SU-DHL-6 (cell line): ENCODE data around the gene SYT8.

Experiments used
- H2AFZ ChIP-seq: fragments of 200-600 bp; sonication (generic); 2 replicates; pipeline ENCODE4 v1.6.1; 2014; ENCODE audit warnings: low read depth, mild to moderate bottlenecking, moderate library complexity, mixed read lengths, antibody characterized with exemption, low read length; ENCODE audit not compliant: severe bottlenecking
- H3F3A ChIP-seq: fragments of 200-600 bp; shearing (Covaris generic); 2 replicates; pipeline ENCODE4 v1.6.0; 2016; ENCODE audit warnings: antibody characterized with exemption, mild to moderate bottlenecking; ENCODE audit not compliant: insufficient read depth
- H3K27ac ChIP-seq: fragments of 200-600 bp; sonication (generic); 2 replicates; pipeline ENCODE4 v1.5.1; 2016; ENCODE audit warnings: low read depth, mild to moderate bottlenecking, low read length, moderate library complexity, mixed read lengths
- H3K27me3 ChIP-seq: fragments of 200-600 bp; sonication (generic), shearing (Covaris generic); 2 replicates; pipeline ENCODE4 v1.6.0; 2014; ENCODE audit warnings: mild to moderate bottlenecking, low read length
- H3K36me3 ChIP-seq: fragments of 200-600 bp; sonication (generic); 2 replicates; pipeline ENCODE4 v1.6.1; 2014; ENCODE audit warnings: mild to moderate bottlenecking, low read length, mixed read lengths
- H3K4me2 ChIP-seq: fragments of 300-600, 200-600 bp; shearing (Covaris generic), sonication (generic); 2 replicates; pipeline ENCODE4 v1.6.0; 2014; ENCODE audit warnings: low read length, low read depth, mild to moderate bottlenecking; ENCODE audit not compliant: poor library complexity, severe bottlenecking
- H3K4me3 ChIP-seq: fragments of 200-600 bp; sonication (generic); 2 replicates; pipeline ENCODE4 v1.5.1; 2014; ENCODE audit warnings: antibody characterized with exemption, low read length, mild to moderate bottlenecking, mixed read lengths; ENCODE audit not compliant: insufficient read depth, poor library complexity, severe bottlenecking
- H3K79me2 ChIP-seq: fragments of 200-600 bp; sonication (generic); 2 replicates; pipeline ENCODE4 v1.6.1; 2014; ENCODE audit warnings: mild to moderate bottlenecking, low read length, moderate library complexity; ENCODE audit not compliant: insufficient read depth
- H3K9ac ChIP-seq: fragments of 200-600 bp; sonication (generic); 2 replicates; pipeline ENCODE4 v1.7.0; 2014; ENCODE audit warnings: mild to moderate bottlenecking, low read length
- H3K9me2 ChIP-seq: fragments of 200-600 bp; sonication (generic); replicated peaks from 2 replicates; pipeline ENCODE4 v1.6.1; 2014; ENCODE audit warnings: low read length; ENCODE audit not compliant: insufficient read depth
- H3K9me3 ChIP-seq: fragments of 200-600 bp; sonication (generic); 2 replicates; pipeline ENCODE4 v1.6.1; 2014; ENCODE audit warnings: low read length, mixed read lengths; ENCODE audit not compliant: insufficient read depth
- H4K20me1 ChIP-seq: fragments of 200-600 bp; sonication (generic); 2 replicates; pipeline ENCODE4 v1.6.1; 2014; ENCODE audit warnings: low read depth, mild to moderate bottlenecking, antibody characterized with exemption, low read length, moderate library complexity, mixed read lengths
- EZH2phosphoT487 ChIP-seq: fragments of 200-600 bp; sonication (generic), shearing (Covaris generic); conservative IDR thresholded peaks from 2 replicates; pipeline ENCODE4 v1.6.1; 2018; ENCODE audit warnings: mild to moderate bottlenecking, antibody characterized with exemption, low read length, moderate library complexity, mixed read lengths
- TF ChIP-seq, protein P1 (sequence below): fragments of 200-600 bp; sonication (generic); IDR thresholded peaks from one replicate; pipeline ENCODE4 v1.5.1; 2017; ENCODE audit warnings: antibody characterized with exemption, mild to moderate bottlenecking, low read length, moderate library complexity; ENCODE audit not compliant: insufficient read depth, poor library complexity, severe bottlenecking

The SYT8 gene

DNA sequence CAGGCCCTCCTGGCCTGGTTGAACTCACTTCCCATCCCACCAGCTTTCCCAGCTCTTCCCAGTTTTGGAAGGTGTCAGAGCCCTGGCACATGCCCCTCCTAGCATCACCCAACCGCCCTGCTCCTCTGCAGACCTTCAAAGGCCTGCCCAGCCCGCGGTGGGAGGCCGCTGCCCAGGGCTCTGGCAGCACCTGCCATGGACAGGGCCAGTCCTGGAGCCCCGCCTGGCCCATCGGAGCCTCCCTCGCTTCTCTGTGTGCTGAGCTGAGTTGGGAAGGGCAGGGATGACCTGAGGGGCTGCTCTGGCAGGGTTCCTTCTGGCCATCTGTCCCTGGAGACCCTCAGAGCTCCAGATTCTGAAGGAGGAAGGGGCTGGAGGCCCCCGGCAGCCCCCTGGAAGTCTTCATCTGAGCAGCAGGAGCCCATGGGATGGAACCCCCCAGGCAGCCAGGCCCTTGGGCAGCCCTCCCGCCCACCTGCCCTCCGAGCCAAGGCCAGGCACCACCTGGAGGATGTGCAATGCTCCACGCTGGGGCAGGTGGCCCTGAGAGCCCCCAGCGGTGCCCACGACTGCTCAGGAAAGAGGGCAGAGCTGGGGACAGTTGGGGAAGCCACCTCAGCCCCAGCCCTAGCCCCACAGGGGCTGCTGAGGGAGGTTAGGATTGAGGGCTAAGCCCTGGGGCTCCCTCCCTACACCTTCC, 21.7 kb downstream of the SYT8 start:
- Histone ChIP-seq H2AFZ (no peak overlapping the region), H3K27ac (no peak overlapping the region), H3K9ac (no peak overlapping the region), H3K27me3 (no peaks in the 10 kb centered on the region), H3K36me3 (no peaks in the 10 kb centered on the region), H3F3A (peaks cover 13% of the 10 kb centered on the region), H4K20me1 (peaks cover 15% of the 10 kb centered on the region; the same call in 1 of the 2 replicates), H3K9me2 (no peaks in the 10 kb centered on the region), H3K79me2 (peaks cover 37% of the 10 kb centered on the region), H3K4me3 (no peak overlapping the region), H3K4me2 (no peak overlapping the region), H3K9me3 (no peaks in the 10 kb centered on the region)
- no peak for TF ChIP-seq EZH2phosphoT487
- TF ChIP-seq, protein P1, sequence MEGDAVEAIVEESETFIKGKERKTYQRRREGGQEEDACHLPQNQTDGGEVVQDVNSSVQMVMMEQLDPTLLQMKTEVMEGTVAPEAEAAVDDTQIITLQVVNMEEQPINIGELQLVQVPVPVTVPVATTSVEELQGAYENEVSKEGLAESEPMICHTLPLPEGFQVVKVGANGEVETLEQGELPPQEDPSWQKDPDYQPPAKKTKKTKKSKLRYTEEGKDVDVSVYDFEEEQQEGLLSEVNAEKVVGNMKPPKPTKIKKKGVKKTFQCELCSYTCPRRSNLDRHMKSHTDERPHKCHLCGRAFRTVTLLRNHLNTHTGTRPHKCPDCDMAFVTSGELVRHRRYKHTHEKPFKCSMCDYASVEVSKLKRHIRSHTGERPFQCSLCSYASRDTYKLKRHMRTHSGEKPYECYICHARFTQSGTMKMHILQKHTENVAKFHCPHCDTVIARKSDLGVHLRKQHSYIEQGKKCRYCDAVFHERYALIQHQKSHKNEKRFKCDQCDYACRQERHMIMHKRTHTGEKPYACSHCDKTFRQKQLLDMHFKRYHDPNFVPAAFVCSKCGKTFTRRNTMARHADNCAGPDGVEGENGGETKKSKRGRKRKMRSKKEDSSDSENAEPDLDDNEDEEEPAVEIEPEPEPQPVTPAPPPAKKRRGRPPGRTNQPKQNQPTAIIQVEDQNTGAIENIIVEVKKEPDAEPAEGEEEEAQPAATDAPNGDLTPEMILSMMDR = no peak

DNA sequence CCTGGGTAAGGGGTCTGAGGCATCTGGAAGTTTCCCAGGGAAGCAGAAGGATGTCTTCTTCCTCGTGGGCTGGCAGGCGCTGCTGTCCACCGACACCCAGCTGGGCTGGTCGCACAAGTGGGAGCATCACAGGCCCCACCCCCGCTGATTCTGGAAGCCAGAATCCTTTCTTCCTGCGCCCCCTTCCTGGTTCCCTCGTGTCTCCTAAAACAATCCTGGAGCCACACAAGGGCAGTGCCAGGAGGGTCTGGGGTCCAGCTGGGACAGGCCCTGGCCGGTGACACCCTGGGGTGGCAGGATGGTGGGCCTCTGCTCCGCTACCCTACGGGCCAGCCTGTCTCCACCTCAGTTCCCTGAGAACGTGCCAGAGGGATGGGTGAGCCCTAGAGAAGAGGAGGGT, 22.3 kb downstream of the SYT8 start:
- H3F3A ChIP-seq = peaks cover 7% of the 10 kb centered on the region
- no peak overlapping the region for H3K27ac ChIP-seq
- TF ChIP-seq EZH2phosphoT487 = no peak
- TF ChIP-seq, protein P1 = no peak
- no peak overlapping the region for H3K9ac ChIP-seq
- no peak overlapping the region for H2AFZ ChIP-seq
- H3K9me2 ChIP-seq = no peaks in the 10 kb centered on the region
- H3K9me3 ChIP-seq = no peaks in the 10 kb centered on the region
- peaks cover 19% of the 10 kb centered on the region; the same call in 1 of the 2 replicates for H4K20me1 ChIP-seq
- H3K4me2 ChIP-seq = no peak overlapping the region
- no peaks in the 10 kb centered on the region for H3K27me3 ChIP-seq
- H3K36me3 ChIP-seq = no peaks in the 10 kb centered on the region
- peaks cover 37% of the 10 kb centered on the region for H3K79me2 ChIP-seq
- no peak overlapping the region for H3K4me3 ChIP-seq

DNA sequence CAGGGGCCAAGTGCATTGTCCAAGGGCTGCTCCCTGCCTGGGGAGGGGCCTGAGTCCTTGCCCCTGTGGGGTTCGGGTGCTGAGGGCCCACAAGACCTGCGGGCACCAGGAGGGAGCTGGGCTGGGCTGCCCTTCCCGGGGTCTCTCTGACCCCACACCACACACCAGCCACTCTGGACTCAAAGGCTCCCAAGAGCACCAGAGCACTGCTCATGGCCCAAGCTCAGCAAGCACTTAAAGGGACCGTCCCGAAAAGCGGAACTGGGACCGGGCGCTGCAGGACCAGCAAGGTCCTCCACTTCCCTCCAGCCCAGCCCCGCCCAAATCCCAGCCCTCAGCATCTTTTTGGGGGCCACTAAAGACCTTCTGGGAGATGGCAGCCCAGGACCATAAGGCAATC, 23.4 kb downstream of the SYT8 start:
- no peaks in the 10 kb centered on the region for H3K36me3 ChIP-seq
- H4K20me1 ChIP-seq = peaks cover 22% of the 10 kb centered on the region; the same call in 1 of the 2 replicates
- H2AFZ ChIP-seq = no peak overlapping the region
- H3K27ac ChIP-seq = no peak overlapping the region
- no peaks in the 10 kb centered on the region for H3K27me3 ChIP-seq
- H3K79me2 ChIP-seq = peaks cover 35% of the 10 kb centered on the region
- no peak overlapping the region for H3K9ac ChIP-seq
- TF ChIP-seq EZH2phosphoT487 = no peak
- TF ChIP-seq, protein P1 = no peak
- H3K9me3 ChIP-seq = no peaks in the 10 kb centered on the region
- H3K4me3 ChIP-seq = no peak overlapping the region
- no peak overlapping the region for H3K4me2 ChIP-seq
- H3F3A ChIP-seq = no peaks in the 10 kb centered on the region
- H3K9me2 ChIP-seq = no peaks in the 10 kb centered on the region
